Muscle layer of duodenum (tissue), 2 donors: ENCODE measurements around the gene TRMT10A.

Source experiments
- H3K27ac ChIP-seq: one replicate; pipeline ENCODE4 v1.7.0; 2013; ENCODE audit warnings: mild to moderate bottlenecking, low read length
- H3K27me3 ChIP-seq: one replicate; pipeline ENCODE4 v1.7.0; 2013; ENCODE audit warnings: low read depth, mild to moderate bottlenecking, control low read depth, low read length
- H3K36me3 ChIP-seq, 2 donors: one replicate each; pipeline ENCODE4 v1.7.0; 2013; ENCODE audit warnings: low read length in 2 of 2, control low read depth in 1 of 2, mild to moderate bottlenecking in 1 of 2; ENCODE audit not compliant: insufficient read depth in 2 of 2, control insufficient read depth in 1 of 2
- H3K4me1 ChIP-seq, 2 donors: one replicate each; pipeline ENCODE4 v1.7.0; 2013; ENCODE audit warnings: low read length in 2 of 2, mild to moderate bottlenecking in 2 of 2, control low read depth in 1 of 2, moderate library complexity in 1 of 2; ENCODE audit not compliant: insufficient read depth in 2 of 2, control insufficient read depth in 1 of 2
- H3K4me3 ChIP-seq, 2 donors: one replicate each; pipeline ENCODE4 v1.7.0; 2013; ENCODE audit warnings: low read length in 2 of 2, low read depth in 1 of 2, mild to moderate bottlenecking in 1 of 2
- H3K9me3 ChIP-seq, 2 donors: one replicate each; pipeline ENCODE4 v1.7.0; 2013; ENCODE audit warnings: low read length in 2 of 2, control low read depth in 1 of 2, mild to moderate bottlenecking in 1 of 2; ENCODE audit not compliant: control insufficient read depth in 1 of 2
- donor health status: healthy.

Gene TRMT10A

DNA sequence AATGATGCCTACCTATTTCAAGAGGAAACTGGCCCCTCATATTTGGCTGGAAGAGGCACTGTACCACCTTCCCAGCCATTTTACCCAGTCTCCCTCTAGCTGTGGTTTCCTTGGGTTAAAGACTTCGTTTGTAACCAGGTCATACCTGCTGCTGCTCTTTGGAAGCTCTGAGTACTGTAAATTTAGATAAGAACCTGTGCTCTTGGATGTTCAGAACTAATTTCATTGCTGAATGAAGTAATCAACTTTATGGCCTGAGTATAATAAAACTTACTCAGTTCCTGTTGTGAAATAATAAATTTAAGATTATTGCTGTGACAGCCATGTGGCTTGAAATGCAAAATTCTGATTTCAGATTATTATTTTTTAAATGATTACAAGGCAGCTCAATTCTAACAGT, 23.0 kb upstream of the TRMT10A start:
- no peaks in the 10 kb centered on the region for H3K4me1 ChIP-seq
- H3K4me3 ChIP-seq, result no peak overlapping the region
- H3K27me3 ChIP-seq, result no peaks in the 10 kb centered on the region
- no peaks in the 10 kb centered on the region for H3K36me3 ChIP-seq
- no peak overlapping the region for H3K27ac ChIP-seq
- no peaks in the 10 kb centered on the region for H3K9me3 ChIP-seq

DNA sequence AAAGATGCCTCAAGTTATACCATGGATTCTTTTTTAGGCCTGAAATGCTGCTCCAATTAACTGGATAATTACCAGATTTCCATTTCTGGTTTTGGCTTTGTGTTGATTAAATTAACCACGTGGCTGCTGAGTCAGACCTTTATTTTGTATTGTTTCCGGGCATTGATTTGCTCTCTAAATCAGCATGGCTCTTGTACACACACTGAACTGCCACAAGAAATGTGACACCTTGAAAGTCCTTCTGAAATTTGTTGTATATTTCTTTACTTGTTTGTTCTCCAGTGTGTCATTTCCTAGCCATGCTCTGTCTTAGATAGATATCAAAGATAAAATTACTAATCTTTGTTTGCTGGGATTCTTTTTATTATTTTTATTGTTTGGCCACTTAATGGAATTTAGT, 22.5 kb upstream of the TRMT10A start:
- Histone ChIP-seq H3K27ac (peak overlapping the region; percentile 18), H3K4me1 (no peaks in the 10 kb centered on the region), H3K9me3 (no peaks in the 10 kb centered on the region), H3K27me3 (no peaks in the 10 kb centered on the region), H3K4me3 (no peak overlapping the region), H3K36me3 (no peaks in the 10 kb centered on the region)

DNA sequence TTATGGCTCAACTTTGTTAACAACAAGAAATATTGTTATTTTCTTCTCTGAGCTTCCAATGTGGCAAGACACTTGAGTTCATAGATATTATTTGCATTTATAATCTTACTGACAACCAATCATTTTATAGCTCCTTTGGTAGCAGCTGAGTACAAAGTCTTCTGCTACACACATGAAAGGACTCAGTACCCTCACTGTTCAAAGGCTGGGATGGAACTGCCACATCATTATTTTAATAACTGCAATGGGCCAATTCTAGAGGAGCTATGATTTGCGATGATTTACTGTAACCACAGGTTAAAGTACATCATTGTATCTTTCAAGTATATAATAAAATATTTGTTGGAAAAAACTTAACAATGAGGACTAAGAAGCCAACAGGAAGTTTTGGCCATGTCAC, 21.7 kb upstream of the TRMT10A start:
- Histone ChIP-seq H3K27ac (no peak overlapping the region), H3K36me3 (no peaks in the 10 kb centered on the region), H3K9me3 (no peaks in the 10 kb centered on the region), H3K27me3 (no peaks in the 10 kb centered on the region), H3K4me1 (no peaks in the 10 kb centered on the region), H3K4me3 (no peak overlapping the region)

DNA sequence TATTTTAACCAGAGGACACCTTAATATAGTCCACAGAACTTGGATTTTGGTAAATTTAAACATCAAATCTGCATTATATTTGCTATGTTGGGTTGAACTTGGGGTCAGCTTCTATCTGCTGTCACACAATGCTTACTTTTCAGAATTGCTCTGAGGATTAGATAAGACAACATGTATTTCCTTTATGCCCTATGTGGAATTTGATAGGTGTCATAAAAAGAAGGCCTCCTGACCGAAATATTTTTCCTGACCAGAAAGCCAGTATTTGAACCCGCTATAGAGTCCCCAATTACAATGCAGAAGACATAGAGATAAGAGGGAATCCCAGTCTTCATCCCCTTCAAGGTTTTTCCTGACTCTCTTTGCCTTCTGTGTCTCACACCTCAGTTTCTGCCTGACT, 14.9 kb upstream of the TRMT10A start:
- Histone ChIP-seq H3K27ac (no peak overlapping the region), H3K4me3 (peak overlapping the region in 1 of 2 donors; percentile 17)

DNA sequence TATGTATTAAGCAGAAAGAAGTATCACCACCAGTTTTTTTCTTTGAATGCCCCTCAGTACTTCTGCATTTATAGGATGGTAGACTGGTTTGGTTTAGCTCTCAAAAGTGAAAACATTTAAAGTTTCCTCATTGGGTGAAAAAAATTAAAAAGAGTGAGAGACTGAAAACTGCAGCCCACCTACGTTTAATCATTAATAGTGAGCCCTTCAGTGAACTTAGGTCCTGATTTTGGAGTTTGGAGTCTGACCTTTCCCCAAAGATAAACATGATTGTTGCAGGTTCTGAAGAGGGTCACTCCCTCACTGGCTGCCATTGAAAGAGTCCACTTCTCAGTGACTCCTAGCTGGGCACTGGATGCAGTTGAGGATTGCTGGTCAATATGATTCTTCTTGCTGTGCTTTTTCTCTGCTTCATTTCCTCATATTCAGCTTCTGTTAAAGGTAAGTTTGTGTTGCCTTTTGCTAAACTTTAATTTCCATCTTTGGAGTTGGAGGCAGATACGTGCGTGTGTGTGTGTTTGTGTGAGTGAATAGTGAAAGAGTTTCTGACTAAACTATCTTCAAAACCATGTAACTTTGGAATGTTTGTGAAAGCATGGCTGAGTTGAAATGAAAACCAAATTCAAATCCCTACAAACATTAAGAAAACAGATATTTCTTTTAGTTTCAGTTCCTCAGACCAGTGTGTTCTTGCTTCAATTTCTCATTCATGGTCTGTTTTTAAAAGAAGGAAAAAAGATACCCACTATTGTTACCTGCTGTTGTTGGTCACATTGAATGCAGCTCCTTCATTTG, 10.9 kb upstream of the TRMT10A start, which contains the start of gene MTTP:
Gene MTTP (plus strand): TSS at position 295 of the 795 bp plus-strand sequence. CDS start 86 bp downstream, at position 381.
- Histone ChIP-seq H3K36me3 (no peaks in the 10 kb centered on the region), H3K4me1 (peaks cover 0 to 7% of the 10 kb centered on the region in 2 donors), H3K27me3 (no peaks in the 10 kb centered on the region), H3K4me3 (peak within 1 kb of the TSS in 1 of 2 donors; percentile 60), H3K27ac (peak within 1 kb of the TSS; percentile 73), H3K9me3 (no peaks in the 10 kb centered on the region)

More for the DNA sequence above, 14.9 kb upstream of the TRMT10A start:
- peaks cover 0 to 4% of the 10 kb centered on the region in 2 donors for H3K4me1 ChIP-seq
- no peaks in the 10 kb centered on the region for H3K9me3 ChIP-seq
- H3K36me3 ChIP-seq, result no peaks in the 10 kb centered on the region
- no peaks in the 10 kb centered on the region for H3K27me3 ChIP-seq

DNA sequence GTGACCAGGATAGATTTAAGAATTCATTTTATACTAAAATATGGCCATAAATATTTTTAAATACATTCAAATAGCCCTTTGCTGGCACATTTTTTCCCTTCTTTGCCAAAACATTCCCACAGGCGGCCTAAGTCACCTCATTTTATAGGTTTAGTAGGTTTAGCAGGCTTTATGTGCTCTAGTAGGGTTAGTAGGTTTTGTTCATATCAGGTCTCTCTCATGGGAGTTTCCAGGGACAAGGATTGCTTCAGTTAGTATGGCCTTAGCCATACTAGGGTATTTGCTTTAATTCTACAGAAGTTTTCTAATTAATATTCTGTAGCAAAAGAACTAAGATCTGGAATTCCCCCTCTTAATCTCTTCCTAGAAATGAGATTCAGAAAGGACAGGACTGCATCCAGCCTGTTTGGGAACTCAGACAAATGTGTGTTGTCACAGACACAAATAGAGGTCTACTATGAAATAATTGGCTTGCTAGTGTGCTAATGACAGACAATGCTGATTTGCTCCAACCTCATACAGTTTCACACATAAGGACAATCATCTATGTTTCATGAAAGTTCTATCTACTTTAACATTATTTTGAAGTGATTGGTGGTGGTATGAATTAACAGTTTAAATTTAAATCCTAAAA, 10.0 kb upstream of the TRMT10A start:
- no peaks in the 10 kb centered on the region for H3K9me3 ChIP-seq
- H3K4me3 ChIP-seq, result no peak overlapping the region
- H3K27ac ChIP-seq, result peak overlapping the region; percentile 49
- no peaks in the 10 kb centered on the region for H3K27me3 ChIP-seq
- no peaks in the 10 kb centered on the region for H3K36me3 ChIP-seq
- peaks cover 0 to 7% of the 10 kb centered on the region in 2 donors for H3K4me1 ChIP-seq

DNA sequence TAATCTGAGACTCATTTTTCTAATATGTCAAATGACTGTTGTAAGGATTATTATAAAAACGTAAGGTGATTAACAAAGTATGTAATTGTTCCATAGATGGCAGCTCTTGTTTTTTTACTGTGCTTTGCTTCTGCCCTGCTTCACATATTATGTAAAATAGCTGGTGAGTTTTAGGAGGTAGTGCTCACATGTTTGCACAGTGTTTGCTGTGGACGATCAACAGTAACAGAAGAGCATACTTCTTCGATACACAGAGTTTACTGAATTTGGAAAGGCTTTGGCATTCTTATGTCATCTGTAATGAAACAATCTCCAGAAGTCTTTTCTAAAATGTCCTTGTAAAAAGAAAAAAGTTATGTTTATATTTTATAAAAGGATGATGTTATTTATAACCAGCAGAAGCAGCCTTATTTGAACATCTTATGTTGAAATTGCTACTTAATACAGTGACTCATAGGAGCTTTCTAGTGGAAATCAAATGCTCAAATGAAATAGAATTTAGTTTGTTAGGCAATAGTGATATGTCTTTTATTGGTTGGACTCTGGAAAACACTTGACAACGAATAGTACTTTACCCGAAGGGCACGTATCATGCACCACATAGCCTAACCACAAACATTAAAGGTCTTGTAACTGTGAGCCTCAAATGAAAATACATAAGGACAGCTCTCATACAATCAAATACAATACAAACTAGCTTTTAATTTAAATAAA, 8.8 kb upstream of the TRMT10A start:
- Histone ChIP-seq H3K4me3 (no peak overlapping the region), H3K27ac (peak overlapping the region; percentile 49), H3K36me3 (no peaks in the 10 kb centered on the region), H3K9me3 (no peaks in the 10 kb centered on the region), H3K4me1 (peaks cover 0 to 7% of the 10 kb centered on the region in 2 donors), H3K27me3 (no peaks in the 10 kb centered on the region)

DNA sequence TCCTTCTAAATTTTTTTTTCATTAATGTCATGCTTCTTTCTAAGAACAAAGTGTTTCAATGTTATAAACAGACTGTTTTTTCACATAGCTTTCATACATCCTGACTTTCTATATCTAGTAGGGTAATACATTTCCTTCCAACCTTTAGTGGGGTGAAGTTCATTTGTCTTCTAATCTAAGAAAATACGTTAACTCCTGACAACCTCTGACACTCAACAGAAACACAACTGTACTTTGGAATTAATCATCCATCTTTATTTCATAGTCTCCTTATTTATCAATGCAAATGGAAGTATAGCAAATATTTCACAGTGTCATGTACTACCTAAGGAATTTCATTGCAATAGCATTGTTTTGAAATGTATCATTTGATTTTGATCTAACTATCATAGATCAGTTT, 8.0 kb upstream of the TRMT10A start:
- Histone ChIP-seq H3K36me3 (no peaks in the 10 kb centered on the region), H3K4me3 (no peak overlapping the region), H3K27ac (peak overlapping the region; percentile 28), H3K9me3 (no peaks in the 10 kb centered on the region), H3K4me1 (peaks cover 0 to 7% of the 10 kb centered on the region in 2 donors), H3K27me3 (no peaks in the 10 kb centered on the region)

DNA sequence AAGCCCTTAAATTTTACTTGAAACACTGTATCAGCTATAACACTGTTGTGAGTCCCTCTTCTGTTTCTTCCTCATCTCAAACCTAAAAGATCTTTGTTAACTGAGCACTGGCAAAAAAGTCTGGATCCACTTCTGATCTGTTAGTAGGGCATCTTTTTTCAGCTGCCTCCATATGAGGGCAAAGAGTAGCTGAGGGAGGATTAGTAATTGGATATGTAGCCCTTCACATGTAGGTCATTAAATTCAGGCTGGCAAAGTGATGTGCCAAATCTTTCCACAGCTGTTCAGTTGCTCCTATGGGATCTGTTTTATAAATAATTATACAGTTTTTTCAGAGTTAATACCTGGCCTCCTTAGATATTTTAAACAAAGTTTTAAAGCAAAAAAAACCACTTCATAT, 1.1 kb upstream of the TRMT10A start:
- H3K4me3 ChIP-seq, result no peak overlapping the region
- H3K9me3 ChIP-seq, result no peaks in the 10 kb centered on the region
- H3K36me3 ChIP-seq, result peaks cover 0 to 3% of the 10 kb centered on the region in 2 donors
- no peak overlapping the region for H3K27ac ChIP-seq
- H3K4me1 ChIP-seq, result peaks cover 0 to 3% of the 10 kb centered on the region in 2 donors
- no peaks in the 10 kb centered on the region for H3K27me3 ChIP-seq

DNA sequence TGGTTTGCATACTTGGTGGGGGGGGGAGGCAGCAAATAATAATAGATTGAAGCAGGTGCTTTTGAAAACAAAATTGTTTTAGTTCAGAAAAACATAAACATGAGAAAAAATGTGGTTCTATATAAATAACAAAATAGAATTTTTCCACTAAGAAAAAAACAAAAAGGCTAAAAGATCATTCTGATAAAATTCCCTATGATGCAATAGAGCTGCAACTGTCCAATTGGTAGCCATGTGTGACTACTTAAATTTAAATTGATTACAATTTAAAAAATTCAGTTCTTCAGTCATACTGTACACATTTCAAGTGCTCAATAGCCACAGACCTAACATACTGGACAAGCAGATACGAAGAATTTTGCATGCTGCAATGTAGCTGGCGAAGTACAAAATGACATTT, 11.0 kb downstream of the TRMT10A start:
- Histone ChIP-seq H3K4me3 (no peak overlapping the region), H3K4me1 (no peaks in the 10 kb centered on the region), H3K36me3 (peaks cover 0 to 6% of the 10 kb centered on the region in 2 donors), H3K27me3 (no peaks in the 10 kb centered on the region), H3K27ac (no peak overlapping the region), H3K9me3 (no peaks in the 10 kb centered on the region)

DNA sequence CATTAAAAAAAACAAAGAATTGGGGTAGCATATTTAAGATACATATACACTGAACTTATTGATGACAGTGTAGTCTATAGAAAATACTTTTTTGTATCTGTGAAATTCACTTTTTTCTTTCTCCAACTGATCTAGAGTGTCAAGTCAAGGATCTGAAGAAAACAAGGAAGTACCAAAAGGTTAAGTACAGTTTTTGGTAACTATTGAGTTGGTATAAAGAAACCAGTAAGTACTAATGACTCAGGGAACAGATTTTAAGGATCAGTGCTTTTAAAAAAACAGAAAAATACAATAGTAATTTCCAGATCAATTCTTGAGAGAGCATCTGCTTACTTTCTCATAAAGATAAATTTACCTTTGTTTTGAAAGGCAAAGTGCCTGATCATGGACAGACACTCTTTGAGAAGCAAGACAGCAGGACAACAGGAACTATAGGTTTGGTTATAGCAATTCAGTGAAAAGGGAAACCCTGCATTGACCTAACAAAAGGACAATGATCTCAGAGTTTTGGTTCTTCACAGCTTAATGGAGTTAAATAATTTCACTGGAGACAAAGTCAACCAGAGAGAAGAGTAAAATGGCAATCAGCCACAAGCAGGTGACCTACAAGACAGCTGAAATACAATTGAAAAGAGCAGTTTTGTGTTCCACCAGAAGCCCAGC, 23.4 kb downstream of the TRMT10A start:
- Histone ChIP-seq H3K27ac (no peak overlapping the region), H3K9me3 (peaks cover 4 to 6% of the 10 kb centered on the region in 2 donors), H3K4me1 (no peaks in the 10 kb centered on the region)

More for the DNA sequence above, 23.4 kb downstream of the TRMT10A start:
- Histone ChIP-seq H3K36me3 (no peaks in the 10 kb centered on the region), H3K27me3 (no peaks in the 10 kb centered on the region), H3K4me3 (no peak overlapping the region)
